HepG2 (cell line): ENCODE results near the gene CNOT10. TPM values are rescaled to one million over a fixed set of nuclear protein-coding genes. Genes with fewer than 3 reads are reported as not detected.
A peak's percentile ranks its signal among the peaks of the same experiment; 100 is the strongest.

Experiments used
- ATAC-seq: fragments of 200-7000 bp; cut with Tn5 transposase; 3 replicates; pipeline ENCODE4 v1.9.1; 2020; ENCODE audit warnings: mild to moderate bottlenecking, moderate library complexity
- BruUV-seq: library from RNA; stranded (reverse); fragments of 400-500 nt; replicated peaks from 2 replicates; lab custom pipeline; 2021; lab: Mats Ljungman, UMichigan
- CTCF ChIA-PET: fragments of 300-600 bp; formaldehyde crosslinking; extraction: SDS; loops from one replicate; lab custom pipeline; 2021; ENCODE audit warnings: low total read pairs, inconsistent platforms, low intra/inter-chr PET ratio; lab: Yijun Ruan, JAX
- POLR2A ChIA-PET: fragments of 350-600 bp; sonication (Branson Sonifier 250); formaldehyde crosslinking; loops from one replicate; lab custom pipeline; 2020; ENCODE audit warnings: antibody characterized with exemption, inconsistent platforms; lab: Yijun Ruan, JAX
- DNase-seq: peaks from one replicate; pipeline ENCODE4 v3.0.0-alpha.2; 2015; ENCODE audit warnings: low spot score
- FAIRE-seq: peaks from 3 replicates; lab custom pipeline; 2011; peaks lifted over from hg19 to GRCh38; lab: Jason Lieb, UNC
- H2AFZ ChIP-seq: one replicate; pipeline ENCODE4 v1.6.1; 2011; ENCODE audit warnings: low read length, inconsistent platforms
- H3K27ac ChIP-seq: fragments of 300-600 bp; 3 replicates; pipeline ENCODE4 v1.8.0; 2011; ENCODE audit warnings: mixed run types, mild to moderate bottlenecking, mixed read lengths, low read length, inconsistent platforms; ENCODE audit not compliant: insufficient read depth; ENCODE audit errors: extremely low read length
- H3K27me3 ChIP-seq, 2 experiments: fragments of 200-600 bp in 1 of 2; 2 replicates in 1 of 2; 3 replicates in 1 of 2; pipeline versions ENCODE4 v1.6.0 to v1.8.0; 2011; ENCODE audit warnings: low read length in 2 of 2, mild to moderate bottlenecking in 2 of 2, moderate library complexity in 2 of 2, inconsistent platforms in 1 of 2; ENCODE audit not compliant: insufficient read depth in 2 of 2, control insufficient read depth in 1 of 2
- H3K36me3 ChIP-seq, 2 experiments: fragments of 200-600 bp in 1 of 2; replicated peaks in 1 of 2; 2 replicates in 1 of 2; 3 replicates in 1 of 2; pipeline versions ENCODE4 v1.5.1 to v1.8.0; 2011; ENCODE audit warnings: low read length in 2 of 2, inconsistent platforms in 1 of 2; ENCODE audit not compliant: insufficient read depth in 2 of 2, control insufficient read depth in 1 of 2
- H3K4me1 ChIP-seq: 2 replicates; pipeline ENCODE4 v1.5.1; 2012; ENCODE audit warnings: low read length, inconsistent platforms; ENCODE audit not compliant: insufficient read depth
- H3K4me2 ChIP-seq: 2 replicates; pipeline ENCODE4 v1.6.0; 2011; ENCODE audit warnings: low read depth, low read length, inconsistent platforms
- H3K4me3 ChIP-seq, 3 experiments: fragments of 200-600 bp in 1 of 3; sonication (generic), shearing (Covaris generic) in 1 of 3; replicated peaks in 1 of 3; 2 replicates each; pipeline ENCODE4 v1.5.1; 2011 to 2016; ENCODE audit warnings: low read length in 3 of 3, inconsistent platforms in 2 of 3, low read depth in 2 of 3, mild to moderate bottlenecking in 2 of 3, control low read depth in 1 of 3, mixed read lengths in 1 of 3; ENCODE audit not compliant: insufficient read depth in 1 of 3
- H3K79me2 ChIP-seq: one replicate; pipeline ENCODE4 v1.6.1; 2011; ENCODE audit warnings: low read length, inconsistent platforms; ENCODE audit not compliant: insufficient read depth
- H3K9ac ChIP-seq: 2 replicates; pipeline ENCODE4 v1.6.0; 2011; ENCODE audit warnings: mild to moderate bottlenecking, low read depth, low read length, inconsistent platforms; ENCODE audit not compliant: insufficient read depth
- H3K9me3 ChIP-seq: 2 replicates; pipeline ENCODE4 v1.5.1; 2012; ENCODE audit warnings: mild to moderate bottlenecking, low read length
- H4K20me1 ChIP-seq: 2 replicates; pipeline ENCODE4 v1.6.0; 2011; ENCODE audit warnings: inconsistent platforms, mild to moderate bottlenecking, low read length, moderate library complexity; ENCODE audit not compliant: insufficient read depth
- CHD4 ChIP-seq: fragments of 200-600 bp; sonication (generic); IDR thresholded peaks from 2 replicates; pipeline ENCODE4 v1.7.0; 2017; ENCODE audit warnings: mild to moderate bottlenecking, low read length, borderline replicate concordance
- DMAP1 ChIP-seq: IDR thresholded peaks from 2 replicates; pipeline ENCODE4 v1.6.1; 2016
- DR1 ChIP-seq: sonication (generic); formaldehyde crosslinking; IDR thresholded peaks from 2 replicates; pipeline ENCODE4 v1.8.0; 2021; ENCODE audit warnings: mild to moderate bottlenecking, missing genetic modification reagents, inconsistent platforms
- HMG20A ChIP-seq: IDR thresholded peaks from 2 replicates; pipeline ENCODE4 v1.6.1; 2016; ENCODE audit warnings: borderline replicate concordance
- KDM3A ChIP-seq: IDR thresholded peaks from 2 replicates; pipeline ENCODE4 v1.6.1; 2018; ENCODE audit warnings: low read depth, missing compliant biosample characterization
- MED8 ChIP-seq: sonication (generic); formaldehyde crosslinking; IDR thresholded peaks from 2 replicates; pipeline ENCODE4 v1.8.1; 2023; ENCODE audit warnings: mild to moderate bottlenecking, missing genetic modification reagents; ENCODE audit not compliant: insufficient replicate concordance
- MIXL1 ChIP-seq: IDR thresholded peaks from 2 replicates; pipeline ENCODE4 v1.6.1; 2016
- MNT ChIP-seq: fragments of 450-650 bp; IDR thresholded peaks from 2 replicates; pipeline ENCODE4 v1.6.1; 2016
- NFIC ChIP-seq: IDR thresholded peaks from 2 replicates; pipeline ENCODE4 v1.6.1; 2012; ENCODE audit warnings: mild to moderate bottlenecking, low read length, inconsistent platforms
- NR2F6 ChIP-seq, 2 experiments: IDR thresholded peaks; 2 replicates each; pipeline ENCODE4 v1.6.1; 2016; ENCODE audit warnings: antibody characterized with exemption in 1 of 2, mild to moderate bottlenecking in 1 of 2
- POGK ChIP-seq: sonication (generic); formaldehyde crosslinking; conservative IDR thresholded peaks from 2 replicates; pipeline ENCODE4 v1.8.0; 2022; ENCODE audit warnings: mild to moderate bottlenecking, moderate library complexity, missing genetic modification reagents
- POLR2G ChIP-seq: fragments of 200-400 bp; formaldehyde crosslinking; IDR thresholded peaks from 2 replicates; pipeline ENCODE4 v1.6.1; 2018; ENCODE audit warnings: mild to moderate bottlenecking, low read depth, low read length, moderate library complexity
- REL ChIP-seq: sonication (generic); formaldehyde crosslinking; conservative IDR thresholded peaks from 2 replicates; pipeline ENCODE4 v1.8.0; 2022; ENCODE audit warnings: mild to moderate bottlenecking, missing genetic modification reagents, moderate library complexity
- SIN3A ChIP-seq: IDR thresholded peaks from 2 replicates; pipeline ENCODE4 v1.6.1; 2011; ENCODE audit warnings: low read depth, mild to moderate bottlenecking, control low read depth, low read length, borderline replicate concordance
- SOX13 ChIP-seq, 3 experiments: fragments of 450-650 bp in 1 of 3; sonication (generic) in 1 of 3; formaldehyde crosslinking in 1 of 3; IDR thresholded peaks in 2 of 3; conservative IDR thresholded peaks in 1 of 3; 2 replicates each; pipeline versions ENCODE4 v1.5.0 to v1.6.1; 2016 to 2020; ENCODE audit warnings: antibody characterized with exemption in 1 of 3, mild to moderate bottlenecking in 1 of 3, missing compliant biosample characterization in 1 of 3, missing genetic modification reagents in 1 of 3, moderate library complexity in 1 of 3
- TFAP4 ChIP-seq: sonication (generic); IDR thresholded peaks from 2 replicates; pipeline ENCODE4 v1.6.1; 2016; ENCODE audit warnings: low read depth, borderline replicate concordance
- U2AF1 ChIP-seq: fragments of 200-400 bp; formaldehyde crosslinking; optimal IDR thresholded peaks from 2 replicates; pipeline ENCODE3; 2017; ENCODE audit warnings: mild to moderate bottlenecking, low read depth, low read length
- ZBTB20 ChIP-seq: sonication (generic); formaldehyde crosslinking; IDR thresholded peaks from 2 replicates; pipeline ENCODE4 v1.8.1; 2023; ENCODE audit warnings: missing genetic modification reagents, low read depth, mild to moderate bottlenecking, borderline replicate concordance
- ZNF430 ChIP-seq: sonication (generic); formaldehyde crosslinking; IDR thresholded peaks from 2 replicates; pipeline ENCODE4 v1.9.0; 2021; ENCODE audit warnings: mild to moderate bottlenecking, missing genetic modification reagents
- ZNF605 ChIP-seq: sonication (generic); formaldehyde crosslinking; IDR thresholded peaks from 2 replicates; pipeline ENCODE4 v1.8.0; 2022; ENCODE audit warnings: mild to moderate bottlenecking, missing genetic modification reagents
- WGBS: methylation state at CpG from one replicate; pipeline ENCODE4 v1.1.6; 2017; ENCODE audit warnings: low lambda C conversion rate; 5-methylcytosine and 5-hydroxymethylcytosine counted together
- in situ Hi-C: cut with HindIII; loops from 2 replicates; pipeline ENCODE4 v1.10.0; 2017; ENCODE audit warnings: low pct_unique_long_range_greater_than_20kb; ENCODE audit not compliant: extremely low pct_ligation_motif_present
- intact Hi-C: fragments of 100-400 bp; cut with micrococcal nuclease; formaldehyde crosslinking; loops from one replicate; pipeline ENCODE4 v1.10.0; 2022; ENCODE audit not compliant: unreplicated experiment
- polyA plus RNA-seq, 8 experiments: library from polyadenylated mRNA; depleted of rRNA in 3 of 8; stranded (reverse) in 7 of 8; unstranded in 1 of 8; fragments of >200 nt; fragmentation: Illumina TruSeq in 4 of 8; extraction: Trizol in 4 of 8; gene quantifications; 2 replicates each; pipeline versions ENCODE4 v1.2.1 to v1.2.3, GENCODE V29; 2011 to 2016; ENCODE audit warnings: low read depth in 4 of 8, missing spikeins in 1 of 8, mixed read lengths in 1 of 8; ENCODE audit not compliant: insufficient read depth in 1 of 8
- total RNA-seq, 5 experiments: library from RNA; depleted of rRNA; stranded (reverse); fragments of >200 nt; fragmentation: Illumina TruSeq; extraction: Trizol; gene quantifications; 2 replicates each; pipeline ENCODE4 v1.2.3, GENCODE V29; 2016; ENCODE audit warnings: low read depth in 1 of 5

CNOT10 gene
- total and polyA plus RNA-seq, 2 of the 13 experiments (the other 11 are each of a cell fraction or from before 2014, with no cell fraction given): 21.2 to 34.1 TPM

GRCh38 chr3:32815841-32816438 is 131.0 kb downstream of the CNOT10 start:
- BruUV-seq: TSS peak; percentile 84
- ChIA-PET CTCF (interaction anchor here (1.5 kb wide), 1 partner anchor 34 kb away, joined by 5 read pairs; no protein-coding TSS in a partner anchor), POLR2A (interaction anchor here (0.8 to 5.6 kb wide), 12 partner anchors 11 to 87 kb away, joined by 3 to 36 read pairs (median 6); no protein-coding TSS in a partner anchor)
- Histone ChIP-seq H3K36me3 (peaks cover 7 to 22% of the 10 kb centered on the region in 2 experiments; a peak in 4 of 5 replicates), H3K27ac (peak overlapping the region; percentile 99), H3K9me3 (no peaks in the 10 kb centered on the region), H3K79me2 (peaks cover 79% of the 10 kb centered on the region), H2AFZ (no peak overlapping the region), H3K4me1 (peaks cover 35% of the 10 kb centered on the region), H3K4me3 (peak overlapping the region; percentile 94 to 98 (median 94)), H4K20me1 (peaks cover 34% of the 10 kb centered on the region), H3K9ac (peak overlapping the region; percentile 90), H3K27me3 (peaks cover 0 to 6% of the 10 kb centered on the region in 2 experiments; a peak in 1 of 5 replicates), H3K4me2 (peak overlapping the region; percentile 94)
- WGBS: 1% methylated on average over 20 of the region's 21 CpGs
- FAIRE-seq: peak; percentile 42
- in situ Hi-C loops: loop anchor here (5.0 kb wide), 1 partner anchor 34 kb away; no protein-coding TSS in a partner anchor
- ATAC-seq: peak; percentile 39
- intact Hi-C loops: loop anchor here (1.0 to 2.0 kb wide), 3 partner anchors 35 to 246 kb away; partner anchors contain the start of gene DYNC1LI1
- DNase-seq: no peak
- TF ChIP-seq DMAP1 (CRISPR knock-in tag): peak; percentile 9
- TF ChIP-seq ZNF605 (CRISPR knock-in tag): peak; percentile 50; the same call in 1 of the 2 replicates
- TF ChIP-seq U2AF1: peak; percentile 16
- TF ChIP-seq POGK (CRISPR knock-in tag): peak; percentile 7; the same call in 1 of the 2 replicates
- TF ChIP-seq TFAP4: peak; percentile 10; the same call in 1 of the 2 replicates
- peak; percentile 83 for TF ChIP-seq POLR2G
- TF ChIP-seq ZBTB20 (CRISPR knock-in tag): peak; percentile 21; the same call in 1 of the 2 replicates
- TF ChIP-seq MED8 (CRISPR knock-in tag): no peak
- no peak for TF ChIP-seq DR1 (CRISPR knock-in tag)
- TF ChIP-seq SOX13 (IDR thresholded peaks at IDR 0.05): no peak
- no peak for TF ChIP-seq SOX13 (CRISPR knock-in tag; conservative IDR thresholded peaks at IDR 0.05 in 1 of 2, IDR thresholded peaks at IDR 0.05 in 1 of 2)
- TF ChIP-seq NFIC: peak; percentile 21; the same call in 1 of the 2 replicates
- 0 out of 2 replicates have a peak, but pooled peaks have one; percentile 0 for TF ChIP-seq HMG20A
- peak; percentile 35; the same call in 1 of the 2 replicates for TF ChIP-seq SIN3A
- TF ChIP-seq NR2F6 (IDR thresholded peaks at IDR 0.05): peak; percentile 50
- TF ChIP-seq NR2F6 (CRISPR knock-in tag; IDR thresholded peaks at IDR 0.05): no peak
- TF ChIP-seq MIXL1: 0 out of 2 replicates have a peak, but pooled peaks have one; percentile 8
- TF ChIP-seq ZNF430: peak; percentile 7; the same call in 1 of the 2 replicates
- TF ChIP-seq KDM3A (CRISPR knock-in tag): 0 out of 2 replicates have a peak, but pooled peaks have one; percentile 9
- TF ChIP-seq REL (CRISPR knock-in tag): no peak
- TF ChIP-seq MNT: no peak
- TF ChIP-seq CHD4: 0 out of 2 replicates have a peak, but pooled peaks have one; percentile 44
